Measurements from ENCODE around the gene TIMM13. TPM values are rescaled to one million over a fixed set of nuclear protein-coding genes. Genes with fewer than 3 reads are reported as not detected.
A peak's percentile ranks its signal among the peaks of the same experiment; 100 is the strongest.
"Not testable (repeated sequence)": the region's sequence is repeated elsewhere in the genome, so short reads cannot be mapped to it uniquely, and the experiment has no call there.

The TIMM13 gene
- total RNA-seq, 1 experiment from 2014 or later, result 163 TPM

DNA sequence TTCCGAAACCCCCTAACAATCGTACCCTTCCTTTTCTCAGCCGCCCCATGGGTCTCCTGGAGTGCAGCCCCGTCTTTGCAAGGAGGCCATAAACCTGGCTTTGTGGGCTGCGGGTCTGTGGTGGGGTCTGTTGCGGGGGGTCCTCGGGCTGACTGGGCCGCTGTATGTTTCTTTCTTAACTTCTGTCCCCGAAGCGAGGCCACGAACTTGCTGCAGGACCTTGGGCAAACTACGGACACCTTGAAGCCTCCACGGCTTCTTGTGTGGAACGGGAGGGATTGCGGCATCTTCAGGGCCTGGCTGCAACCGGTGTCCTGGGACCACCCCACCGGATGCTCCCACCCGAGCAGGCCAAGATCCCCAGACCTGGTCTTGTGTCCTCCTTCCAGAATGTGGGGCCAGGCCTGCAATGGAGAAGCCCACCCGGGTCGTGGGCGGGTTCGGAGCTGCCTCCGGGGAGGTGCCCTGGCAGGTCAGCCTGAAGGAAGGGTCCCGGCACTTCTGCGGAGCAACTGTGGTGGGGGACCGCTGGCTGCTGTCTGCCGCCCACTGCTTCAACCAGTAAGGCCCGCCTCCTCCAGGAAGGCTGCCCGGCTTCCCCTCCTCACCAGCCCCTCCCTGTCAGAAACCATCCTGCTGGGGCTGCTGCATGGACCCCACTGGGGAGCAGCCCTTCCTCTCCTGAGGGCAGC, 12.0 kb downstream of the TIMM13 start:
- DNase-seq (ENCODE audit: low spot score), result no peak

DNA sequence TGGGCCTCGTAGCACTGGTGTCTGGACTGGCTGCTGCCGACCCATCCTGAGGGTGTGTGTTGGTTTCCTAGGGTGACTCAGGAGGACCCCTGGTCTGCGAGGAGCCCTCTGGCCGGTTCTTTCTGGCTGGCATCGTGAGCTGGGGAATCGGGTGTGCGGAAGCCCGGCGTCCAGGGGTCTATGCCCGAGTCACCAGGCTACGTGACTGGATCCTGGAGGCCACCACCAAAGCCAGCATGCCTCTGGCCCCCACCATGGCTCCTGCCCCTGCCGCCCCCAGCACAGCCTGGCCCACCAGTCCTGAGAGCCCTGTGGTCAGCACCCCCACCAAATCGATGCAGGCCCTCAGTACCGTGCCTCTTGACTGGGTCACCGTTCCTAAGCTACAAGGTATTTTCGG, 13.8 kb downstream of the TIMM13 start:
- no peak for DNase-seq (ENCODE audit: low spot score)

DNA sequence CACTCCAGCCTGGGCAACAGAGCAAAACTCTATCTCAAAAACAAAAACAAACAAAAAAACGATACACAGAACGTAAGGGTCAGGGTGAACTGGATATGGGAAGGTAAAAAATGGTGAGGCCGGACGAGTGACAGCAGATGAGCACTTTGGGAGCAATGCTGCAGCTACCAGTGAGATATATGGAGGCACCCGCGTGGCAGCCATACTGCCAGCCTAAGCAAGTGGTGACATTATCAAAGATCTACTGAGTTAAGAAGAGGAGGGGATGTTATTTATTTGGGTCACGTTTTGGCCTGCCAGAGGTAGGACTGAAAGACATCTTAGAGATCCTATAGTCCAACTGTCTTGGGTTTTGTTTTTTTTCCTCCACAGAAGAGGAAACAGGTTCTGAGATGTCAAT, 14.2 kb downstream of the TIMM13 start:
- DNase-seq (ENCODE audit: low spot score), result no peak

DNA sequence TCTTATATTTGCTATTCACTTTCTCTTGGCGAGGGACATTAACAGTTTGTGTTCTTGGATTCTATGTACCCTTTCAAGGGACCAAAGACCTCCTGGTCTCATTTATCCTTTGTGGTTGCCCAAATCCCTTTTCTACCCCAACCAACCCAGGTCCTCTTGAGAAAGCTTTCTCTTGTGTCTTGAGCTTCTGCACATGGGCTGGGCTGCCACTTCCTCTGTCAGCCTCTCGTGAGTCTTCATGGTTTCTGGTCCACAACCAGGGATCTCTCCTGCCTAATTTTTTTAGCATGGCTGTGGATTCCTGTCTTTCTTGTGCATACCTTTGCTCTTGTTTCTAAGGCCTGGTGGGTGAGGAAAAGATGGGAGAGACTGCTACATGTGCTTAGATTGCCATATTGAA, 14.9 kb downstream of the TIMM13 start:
- no peak for DNase-seq (ENCODE audit: low spot score)

DNA sequence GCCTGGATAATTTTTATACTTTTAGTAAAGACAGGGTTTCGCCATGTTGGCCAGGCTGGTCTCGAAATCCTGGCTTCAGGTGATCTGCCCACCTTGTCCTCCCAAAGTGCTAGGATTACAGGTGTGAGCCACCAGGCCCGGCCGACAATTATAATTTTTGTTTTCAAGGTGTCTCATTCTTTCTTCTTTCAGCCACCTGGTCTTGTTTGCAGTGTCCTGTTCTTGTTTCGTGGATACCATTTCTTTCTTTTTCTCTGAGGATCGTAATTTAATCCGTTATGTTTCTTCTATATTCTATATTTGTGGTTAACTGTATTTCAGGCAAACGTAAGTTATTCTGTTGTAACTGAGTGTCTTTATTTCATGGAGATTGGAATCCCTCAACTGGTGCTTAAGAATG, 15.7 kb downstream of the TIMM13 start:
- no peak for DNase-seq (ENCODE audit: low spot score)

DNA sequence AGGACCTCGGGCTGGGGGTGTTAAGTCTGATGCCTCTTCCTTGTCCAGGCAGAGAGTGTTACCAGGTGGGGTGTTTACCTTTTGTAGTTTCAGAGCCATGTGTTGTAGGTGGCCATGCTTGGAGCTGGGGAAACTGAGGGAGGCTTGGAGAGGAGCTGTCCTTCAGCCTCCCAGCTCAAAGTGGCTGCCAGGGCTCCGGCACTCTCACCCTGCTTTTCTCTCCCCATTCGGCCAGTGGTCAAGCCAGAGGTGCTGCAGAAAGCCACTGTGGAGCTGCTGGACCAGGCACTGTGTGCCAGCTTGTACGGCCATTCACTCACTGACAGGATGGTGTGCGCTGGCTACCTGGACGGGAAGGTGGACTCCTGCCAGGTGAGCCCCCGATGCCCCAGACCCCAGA, 17.4 kb downstream of the TIMM13 start:
- DNase-seq (ENCODE audit: low spot score), result no peak

DNA sequence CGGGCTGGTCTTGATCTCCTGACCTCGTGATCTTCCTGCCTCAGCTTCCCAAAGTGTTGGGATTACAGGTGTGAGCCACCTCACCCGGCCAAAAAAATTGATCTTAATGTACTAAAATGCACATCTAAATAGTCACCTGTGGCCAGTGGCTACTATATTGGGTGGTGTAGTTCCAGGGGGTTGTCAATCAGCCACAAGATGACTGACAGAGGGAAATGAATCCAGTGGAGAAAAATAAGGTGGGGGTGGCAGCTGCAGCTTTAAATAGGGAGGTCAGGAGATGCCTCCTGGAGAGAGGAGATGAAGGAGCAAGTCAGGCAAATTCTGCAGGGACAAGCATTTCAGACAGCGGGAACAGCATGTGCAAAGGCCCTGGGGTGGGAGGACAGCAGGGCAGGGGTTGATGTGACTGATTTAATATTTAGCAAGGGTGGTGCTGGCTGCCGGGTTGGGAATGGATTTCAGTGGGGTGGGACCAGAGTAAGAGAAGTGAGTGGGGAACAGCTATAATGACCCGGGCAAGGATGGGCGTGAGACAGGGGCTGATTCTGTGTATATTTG, 18.0 kb downstream of the TIMM13 start:
- no peak for DNase-seq (ENCODE audit: low spot score)

DNA sequence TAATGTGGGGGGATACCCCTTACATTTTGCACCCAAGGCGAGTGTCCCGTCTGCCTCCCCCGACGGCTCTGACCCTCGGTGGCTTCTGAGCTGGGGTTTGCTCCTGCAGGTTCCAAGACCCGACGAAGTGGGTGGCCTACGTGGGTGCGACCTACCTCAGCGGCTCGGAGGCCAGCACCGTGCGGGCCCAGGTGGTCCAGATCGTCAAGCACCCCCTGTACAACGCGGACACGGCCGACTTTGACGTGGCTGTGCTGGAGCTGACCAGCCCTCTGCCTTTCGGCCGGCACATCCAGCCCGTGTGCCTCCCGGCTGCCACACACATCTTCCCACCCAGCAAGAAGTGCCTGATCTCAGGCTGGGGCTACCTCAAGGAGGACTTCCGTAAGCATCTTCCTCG, 19.1 kb downstream of the TIMM13 start:
- no peak for DNase-seq (ENCODE audit: low spot score)

DNA sequence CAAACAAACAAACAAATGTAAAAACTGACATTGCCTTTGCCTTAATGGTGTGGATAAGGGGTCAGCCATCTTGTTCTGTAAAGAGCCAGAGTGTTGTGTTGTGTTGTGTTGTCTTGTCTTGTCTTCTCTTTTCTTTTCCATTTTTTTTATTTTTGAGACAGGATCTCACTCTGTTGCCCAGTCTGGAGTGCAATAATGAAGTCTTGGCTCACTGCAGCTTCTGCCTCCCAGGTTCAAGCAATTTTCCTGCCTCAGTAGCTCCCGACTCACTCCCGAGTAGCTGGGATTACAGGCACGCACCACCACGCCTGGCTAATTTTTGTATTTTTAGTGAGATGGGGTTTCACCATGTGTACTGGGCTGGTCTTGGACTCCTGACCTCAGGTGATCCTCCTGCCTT, 27.8 kb downstream of the TIMM13 start:
- DNase-seq (ENCODE audit: low spot score), result no peak

DNA sequence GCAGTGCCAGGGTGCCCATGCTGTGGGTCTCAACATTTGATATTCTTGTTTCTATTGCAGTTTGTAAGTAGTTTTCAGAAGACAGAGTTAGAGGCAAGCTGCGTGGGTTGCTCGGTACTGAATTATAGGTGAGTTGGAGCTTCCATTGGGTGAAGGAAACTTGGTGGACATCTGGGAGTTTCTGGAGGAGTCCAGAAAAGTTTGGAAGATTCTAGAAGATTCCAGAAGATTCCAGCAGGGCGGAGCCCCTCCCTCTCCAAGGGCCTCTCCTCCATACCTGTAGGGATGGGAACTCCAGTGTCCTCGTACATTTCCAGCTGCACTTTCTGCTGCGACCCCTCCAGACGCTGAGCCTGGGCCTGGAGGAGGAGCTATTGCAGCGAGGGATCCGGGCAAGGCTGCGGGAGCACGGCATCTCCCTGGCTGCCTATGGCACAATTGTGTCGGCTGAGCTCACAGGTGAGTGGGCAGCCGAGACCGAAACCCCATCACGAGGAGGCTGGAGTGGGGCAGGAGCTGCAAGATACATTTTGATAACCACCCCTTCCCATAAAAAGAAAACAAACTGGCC, 28.6 kb downstream of the TIMM13 start:
- DNase-seq (ENCODE audit: low spot score), result no peak

DNA sequence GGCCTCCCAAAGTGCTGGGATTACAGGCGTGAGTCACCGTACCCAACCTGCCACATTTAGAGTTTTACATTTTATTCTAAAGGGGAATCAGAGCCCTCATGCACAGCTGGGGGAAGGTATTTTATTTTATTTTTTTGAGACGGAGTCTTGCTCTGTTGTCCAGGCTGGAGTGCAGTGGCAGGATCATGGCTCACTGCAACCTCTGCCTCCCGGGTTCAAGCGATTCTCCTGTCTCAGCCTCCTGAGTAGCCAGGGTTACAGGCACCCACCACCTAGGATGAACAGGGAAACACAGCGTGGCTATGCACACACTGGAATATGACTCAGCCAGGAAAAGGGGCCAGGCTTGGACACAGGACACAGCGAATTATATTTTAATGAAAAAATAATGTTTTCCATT, 30.2 kb downstream of the TIMM13 start:
- not testable (repeated sequence) for DNase-seq (ENCODE audit: low spot score)

DNA sequence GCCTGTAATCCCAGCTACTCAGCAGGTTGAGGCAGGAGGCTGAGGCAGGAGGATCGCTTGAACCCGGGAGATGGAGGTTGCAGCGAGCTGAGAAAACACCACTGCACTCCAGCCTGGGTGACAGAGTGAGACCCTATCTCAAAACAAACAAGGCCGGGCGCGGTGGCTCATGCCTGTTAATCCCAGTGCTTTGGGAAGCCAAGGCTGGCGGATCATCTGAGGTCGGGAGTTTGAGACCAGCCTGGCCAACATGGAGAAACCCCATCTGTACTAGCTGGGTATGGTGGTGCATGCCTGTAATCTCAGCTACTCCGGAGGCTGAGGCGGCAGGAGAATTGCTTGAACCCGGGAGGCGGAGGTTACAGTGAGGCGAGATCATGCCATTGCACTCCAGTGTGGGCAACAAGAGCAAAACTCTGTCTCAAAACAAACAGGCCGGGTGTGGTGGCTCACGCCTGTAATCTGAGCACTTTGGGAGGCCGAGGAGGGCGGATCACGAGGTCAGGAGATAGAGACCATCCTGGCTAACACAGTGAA, 32.0 kb downstream of the TIMM13 start:
- DNase-seq (ENCODE audit: low spot score), result not testable (repeated sequence)

DNA sequence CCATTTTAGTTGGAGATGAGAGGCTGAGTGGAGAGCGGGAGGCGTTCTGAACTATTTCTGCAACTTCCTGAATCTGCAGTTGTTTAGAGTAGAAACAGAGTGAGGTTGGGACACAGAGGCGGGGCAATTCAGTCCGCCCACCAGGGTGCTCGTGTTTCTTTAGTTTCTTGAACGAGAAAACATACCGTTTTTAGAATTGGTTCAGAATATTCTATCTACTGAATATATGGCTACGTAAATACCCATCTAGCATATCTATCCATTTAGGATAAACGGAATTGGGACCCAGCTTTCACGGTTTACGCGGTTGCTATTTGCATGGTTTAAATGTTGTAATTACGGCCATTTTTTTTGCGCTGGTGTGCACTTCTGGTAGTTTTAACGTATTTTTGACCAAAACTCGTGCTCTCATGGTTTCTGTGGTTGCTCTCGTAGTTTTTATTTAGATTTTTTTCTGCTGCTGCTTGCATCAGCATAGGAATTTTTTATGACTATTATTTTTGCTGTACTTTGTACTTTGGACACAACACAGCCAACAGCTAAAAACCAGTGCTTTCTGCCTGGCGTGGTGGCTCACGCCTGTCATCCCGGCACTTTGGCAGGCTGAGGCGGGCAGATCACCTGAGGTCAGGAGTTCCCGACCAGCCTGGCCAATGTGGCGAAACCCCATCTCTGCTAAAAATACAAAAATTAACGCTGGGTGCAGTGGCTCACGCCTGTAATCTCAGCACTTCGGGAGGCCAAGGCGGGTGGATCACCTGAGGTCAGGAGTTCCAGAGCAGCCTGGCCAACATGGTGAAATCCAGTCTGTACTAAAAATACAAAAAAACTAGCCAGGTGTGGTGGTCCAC, 32.7 kb downstream of the TIMM13 start:
- peak; percentile 4 for DNase-seq (ENCODE audit: low spot score)

DNA sequence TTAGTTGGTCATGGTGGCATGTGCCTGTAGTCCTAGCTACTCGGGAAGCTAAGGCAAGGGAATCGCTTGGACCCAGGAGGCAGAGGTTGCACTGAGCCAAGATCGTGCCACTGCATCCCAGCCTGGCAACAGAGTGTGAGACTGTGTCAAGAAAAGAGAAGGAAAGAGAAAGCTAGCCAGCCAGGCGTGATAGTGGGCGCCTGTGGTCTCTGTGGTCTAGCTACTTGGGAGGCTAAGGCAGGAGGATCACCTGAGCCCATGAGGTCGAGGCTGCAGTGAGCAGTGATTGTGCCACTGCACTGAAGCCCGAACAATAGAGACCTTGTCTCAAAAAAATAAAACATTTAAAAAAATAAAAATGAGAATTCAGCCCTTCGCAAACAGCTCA, 33.3 kb downstream of the TIMM13 start:
- DNase-seq (ENCODE audit: low spot score), result no peak

DNA sequence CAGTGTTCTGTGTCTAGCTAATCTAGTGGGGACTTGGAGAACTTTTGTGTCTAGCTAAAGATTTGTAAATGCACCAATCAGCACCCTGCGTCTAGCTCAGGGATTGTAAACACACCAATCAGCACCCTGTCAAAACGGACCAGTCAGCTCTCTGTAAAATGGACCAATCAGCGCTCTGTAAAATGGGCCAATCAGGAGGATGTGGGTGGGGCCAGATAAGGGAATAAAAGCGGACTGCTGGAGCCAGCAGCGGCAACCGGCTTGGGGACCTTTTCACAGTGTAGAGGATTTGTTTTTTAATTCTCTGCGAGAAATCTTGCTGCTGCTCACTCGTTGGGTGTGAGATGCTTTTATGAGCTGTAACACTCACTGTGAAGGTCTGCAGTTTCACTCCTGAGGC, 34.5 kb downstream of the TIMM13 start:
- not testable (repeated sequence) for DNase-seq (ENCODE audit: low spot score)

DNA sequence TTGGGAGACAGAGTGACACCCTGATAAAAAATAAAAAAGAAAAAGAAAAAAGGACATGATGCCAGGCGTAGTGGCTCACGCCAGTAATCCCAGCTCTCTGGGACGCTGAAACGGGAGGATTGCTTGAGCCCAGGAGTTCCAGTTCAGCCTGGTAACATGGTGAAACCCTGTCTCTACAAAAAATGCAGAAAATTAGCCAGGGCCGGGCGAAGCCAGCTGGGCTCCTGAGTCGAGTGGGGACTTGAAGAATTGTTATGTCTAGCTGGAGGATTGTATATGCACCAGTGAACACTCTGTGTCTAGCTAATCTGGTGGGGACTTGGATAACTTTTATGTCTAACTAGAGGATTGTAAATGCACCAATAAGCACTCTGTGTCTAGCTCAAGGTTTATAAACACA, 35.0 kb downstream of the TIMM13 start:
- no peak for DNase-seq (ENCODE audit: low spot score)

DNA sequence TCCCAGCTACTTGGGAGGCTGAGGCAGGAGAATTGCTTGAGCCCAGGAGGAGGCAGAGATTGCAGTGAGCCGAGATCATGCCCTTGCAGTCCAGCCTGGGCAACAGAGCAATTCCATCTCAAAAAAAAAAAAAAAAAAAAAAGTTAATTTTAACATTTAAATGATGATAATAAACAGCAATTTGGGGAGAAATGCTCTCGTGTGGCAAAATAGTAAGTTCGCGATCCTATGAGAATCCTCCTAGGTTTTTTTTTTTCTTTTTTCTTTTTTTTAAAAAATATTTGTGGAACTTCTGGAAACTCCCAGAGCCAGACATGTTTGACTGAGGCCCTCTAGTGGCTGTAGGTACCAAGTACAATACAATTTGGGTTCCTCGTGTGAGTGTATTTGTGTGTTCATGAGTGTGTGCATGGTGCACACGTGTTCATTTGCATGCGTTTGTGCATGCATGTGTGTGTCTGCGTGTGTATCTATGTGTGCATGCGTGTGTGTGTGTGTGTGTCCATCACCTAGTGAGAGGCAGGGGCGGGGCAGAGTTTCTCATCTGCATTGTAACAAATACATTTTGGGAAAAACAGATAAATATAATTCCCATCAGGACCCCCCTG, 36.2 kb downstream of the TIMM13 start:
- peak; percentile 61 for DNase-seq (ENCODE audit: low spot score)

DNA sequence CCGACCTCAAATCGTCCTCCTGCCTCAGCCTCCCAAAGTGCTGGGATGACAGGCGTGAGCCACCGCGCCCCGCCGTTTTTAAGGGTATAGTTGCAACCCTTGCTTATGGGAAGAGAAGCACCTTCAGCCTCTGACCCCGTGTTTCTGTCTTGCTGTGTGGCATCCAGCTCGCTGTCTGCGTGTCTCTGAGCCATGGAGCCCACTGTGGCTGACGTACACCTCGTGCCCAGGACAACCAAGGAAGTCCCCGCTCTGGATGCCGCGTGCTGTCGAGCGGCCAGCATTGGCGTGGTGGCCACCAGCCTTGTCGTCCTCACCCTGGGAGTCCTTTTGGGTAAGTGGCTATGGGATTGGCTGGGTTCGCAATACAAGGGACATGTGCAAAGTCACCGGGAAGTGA, 37.8 kb downstream of the TIMM13 start:
- no peak for DNase-seq (ENCODE audit: low spot score)

DNA sequence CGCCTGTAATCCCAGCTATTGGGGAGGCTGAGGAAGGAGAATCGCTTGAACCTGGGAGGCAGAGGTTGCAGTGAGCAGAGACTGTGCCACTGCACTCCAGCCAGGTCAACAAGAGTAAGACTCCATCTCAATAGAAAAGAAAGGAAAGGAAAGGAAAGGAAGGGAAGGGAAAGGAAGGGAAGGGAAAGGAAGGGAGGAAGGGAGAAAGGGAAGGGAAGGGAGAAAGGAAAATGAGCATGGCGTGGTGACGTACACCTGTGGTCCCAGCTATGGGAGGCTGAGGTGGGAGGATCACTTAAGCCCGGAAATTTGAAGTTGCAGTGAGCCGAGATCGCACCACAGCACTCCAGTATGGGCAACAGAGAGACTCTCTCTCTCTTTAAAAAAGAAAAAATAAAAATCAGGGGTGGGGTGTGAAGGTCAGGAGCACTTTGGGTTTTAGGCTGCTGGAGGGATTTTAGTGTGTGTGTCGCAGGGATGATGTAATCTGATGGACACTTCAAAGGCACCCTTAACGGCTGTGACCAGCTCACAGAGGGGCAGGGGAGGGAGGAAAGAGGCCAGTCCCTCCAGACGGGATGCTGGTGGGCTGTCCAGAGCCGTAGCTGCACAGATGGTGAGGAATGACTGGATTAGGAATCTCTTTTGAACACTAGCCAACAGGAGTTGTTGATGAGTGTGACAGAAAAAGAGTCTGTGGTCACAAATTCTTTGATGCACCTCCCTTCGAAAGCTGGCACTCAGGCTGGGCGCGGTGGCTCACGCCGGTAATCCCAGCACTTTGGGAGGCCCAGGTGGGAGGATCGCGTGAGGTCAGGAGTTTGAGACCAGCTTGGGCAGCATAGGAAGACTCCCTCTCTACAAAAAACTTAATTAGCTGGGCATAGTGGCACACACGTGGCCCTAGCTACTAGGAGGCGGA, 39.8 kb downstream of the TIMM13 start:
- no peak for DNase-seq (ENCODE audit: low spot score)

DNA sequence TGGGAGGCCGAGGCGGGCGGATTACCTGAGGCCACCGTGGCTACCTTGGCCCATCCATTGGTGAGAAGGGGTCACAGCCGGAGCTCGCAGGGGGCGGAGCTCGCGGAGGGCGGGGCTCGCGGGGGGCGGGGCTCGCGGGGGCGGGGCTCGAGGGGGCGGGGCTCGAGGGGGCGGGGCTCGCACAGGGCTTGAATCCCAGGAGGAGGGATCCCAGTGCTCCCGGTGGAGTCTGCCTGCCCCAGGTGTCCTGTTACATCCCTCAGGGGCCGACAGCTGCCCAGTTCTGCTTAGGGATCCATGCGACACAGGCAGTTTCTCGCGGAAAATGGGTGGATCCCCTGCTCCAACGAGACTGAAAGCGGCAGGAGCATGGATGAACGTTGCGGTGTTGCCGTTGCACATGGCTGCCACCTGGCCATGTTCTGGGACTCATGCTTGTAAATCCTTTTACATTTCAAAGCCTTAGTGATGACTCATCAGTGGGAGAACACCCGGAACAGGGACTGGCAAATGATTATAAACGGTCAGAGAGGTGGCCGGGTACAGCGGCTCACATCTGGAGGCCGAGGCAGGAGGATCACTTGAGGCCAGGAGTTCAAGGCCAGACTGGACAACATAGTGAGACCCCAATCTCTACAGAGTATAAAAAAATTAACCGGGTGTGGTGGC, 42.2 kb downstream of the TIMM13 start:
- DNase-seq (ENCODE audit: low spot score), result peak; percentile 80
